HG03442 (cell line): Measurements from ENCODE around the gene TRAPPC3.
A peak's percentile ranks its signal among the peaks of the same experiment; 100 is the strongest.

Experiments used
- ATAC-seq: cut with Tn5 transposase; IDR thresholded peaks from one replicate; pipeline ENCODE4 v1.9.1; 2021; ENCODE audit warnings: mild to moderate bottlenecking, moderate library complexity; ENCODE audit not compliant: unreplicated experiment

TRAPPC3 gene

DNA sequence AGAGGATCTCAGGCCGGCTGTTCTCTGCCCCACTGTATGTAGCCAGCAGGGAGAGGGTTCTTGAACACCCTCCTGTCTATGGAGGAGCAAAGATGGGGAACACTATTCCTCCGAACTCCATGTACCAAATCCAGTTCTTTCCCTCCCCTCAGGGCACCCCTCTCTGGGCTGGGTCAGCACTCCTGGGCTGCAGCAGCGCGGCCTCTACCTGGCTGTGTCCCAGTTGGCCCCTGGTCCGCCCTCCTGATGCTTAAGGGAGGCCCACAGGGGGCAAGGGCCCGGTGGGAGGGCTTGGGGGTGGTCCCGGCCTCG is 61.1 kb downstream of the TRAPPC3 start:
- peak; percentile 4 for ATAC-seq

DNA sequence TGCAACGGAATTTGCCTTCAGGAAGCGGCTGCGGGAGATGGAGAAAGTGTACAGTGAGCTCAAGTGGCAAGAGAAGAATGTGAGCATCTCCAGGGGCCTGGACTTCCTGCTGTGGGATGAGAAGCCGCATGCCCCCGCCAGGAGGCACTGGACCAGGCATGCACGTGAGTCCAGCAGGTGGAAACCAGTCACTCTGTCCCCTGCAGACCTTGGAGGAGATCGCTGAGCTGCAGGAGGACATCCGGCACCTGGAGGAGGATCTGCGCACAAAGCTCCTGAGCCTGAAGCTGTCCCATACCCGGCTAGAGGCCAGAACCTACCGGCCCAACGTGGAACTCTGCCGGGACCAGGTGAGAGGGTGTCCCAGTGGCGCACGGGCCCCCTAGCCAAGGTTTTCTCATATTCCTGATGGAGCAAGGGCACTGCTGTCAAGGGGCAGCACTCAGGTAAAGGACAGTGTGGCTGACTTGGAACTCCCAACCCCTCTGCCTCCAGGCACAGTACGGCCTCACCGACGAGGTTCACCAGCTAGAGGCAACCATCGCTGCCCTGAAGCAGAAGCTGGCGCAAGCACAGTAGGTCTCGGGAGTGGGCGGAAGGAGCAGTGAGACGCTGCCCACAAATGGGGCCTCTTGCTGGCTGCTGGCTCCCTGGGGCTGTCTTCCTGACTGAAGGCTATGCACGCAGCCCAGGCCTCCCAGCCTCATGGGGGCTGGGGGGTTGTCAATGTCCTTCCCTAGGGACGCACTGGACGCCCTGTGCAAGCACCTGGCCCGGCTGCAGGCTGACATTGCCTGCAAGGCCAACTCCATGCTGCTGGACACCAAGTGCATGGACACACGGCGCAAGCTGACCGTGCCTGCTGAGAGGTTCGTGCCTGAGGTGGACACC is 61.8 kb downstream of the TRAPPC3 start:
- no peak for ATAC-seq
